Chondrocyte (in vitro differentiated cells): ENCODE data around the gene DYNLL2. TPM values are rescaled to one million over a fixed set of nuclear protein-coding genes. Genes with fewer than 3 reads are reported as not detected.
A peak's percentile ranks its signal among the peaks of the same experiment; 100 is the strongest.
"Not testable (repeated sequence)": the region's sequence is repeated elsewhere in the genome, so short reads cannot be mapped to it uniquely, and the experiment has no call there.

Experiments used
- DNase-seq: peaks from one replicate; pipeline ENCODE4 v3.0.0; 2021; ENCODE audit warnings: mixed read lengths, low spot score
- H3K27ac Mint-ChIP-seq: one replicate; pipeline ENCODE4 v1.8.0; 2021; ENCODE audit warnings: mild to moderate bottlenecking, moderate library complexity, mixed read lengths; ENCODE audit not compliant: unreplicated experiment
- H3K27me3 Mint-ChIP-seq: 2 replicates; pipeline ENCODE4 v1.8.0; 2021; ENCODE audit warnings: low read depth, mixed read lengths
- H3K36me3 Mint-ChIP-seq: 2 replicates; pipeline ENCODE4 v1.8.0; 2021; ENCODE audit warnings: low read depth, mixed read lengths
- H3K4me1 Mint-ChIP-seq: 2 replicates; pipeline ENCODE4 v1.8.0; 2021; ENCODE audit warnings: low read depth, mild to moderate bottlenecking, mixed read lengths
- H3K4me3 Mint-ChIP-seq: one replicate; pipeline ENCODE4 v1.8.0; 2021; ENCODE audit warnings: mild to moderate bottlenecking, moderate library complexity, mixed read lengths; ENCODE audit not compliant: unreplicated experiment
- H3K9me3 Mint-ChIP-seq: 2 replicates; pipeline ENCODE4 v1.8.0; 2021; ENCODE audit warnings: low read depth, mixed read lengths
- CTCF ChIP-seq: fragments of 200-600 bp; sonication (generic); IDR thresholded peaks from 2 replicates; pipeline ENCODE4 v1.5.0; 2021; ENCODE audit warnings: antibody characterized with exemption, mild to moderate bottlenecking, moderate library complexity
- total RNA-seq: library from RNA; stranded (reverse); gene quantifications from 3 replicates; pipeline ENCODE4 v1.2.1, GENCODE V29; 2021

Gene DYNLL2
- total RNA-seq, 1 donor from 2014 or later = 15.7 TPM

- Mint-ChIP-seq H3K27me3 (peaks cover 60% of the 10 kb centered on the region), H3K4me1 (no peaks in the 10 kb centered on the region)
- peak; percentile 50 for TF ChIP-seq CTCF
Observed at GRCh38 chr17:58136669-58137279, 53.6 kb downstream of the DYNLL2 start.

GRCh38 chr17:58141505-58141904, 58.3 kb downstream of the DYNLL2 start:
- TF ChIP-seq CTCF = no peak
- peaks cover 4% of the 10 kb centered on the region for H3K36me3 Mint-ChIP-seq
- no peak for DNase-seq
- H3K4me1 Mint-ChIP-seq = no peaks in the 10 kb centered on the region
- H3K27me3 Mint-ChIP-seq = peaks cover 41% of the 10 kb centered on the region
- peaks cover 22% of the 10 kb centered on the region for H3K9me3 Mint-ChIP-seq
- no peak overlapping the region for H3K27ac Mint-ChIP-seq
- no peak overlapping the region for H3K4me3 Mint-ChIP-seq

More at GRCh38 chr17:58136669-58137279, 53.6 kb downstream of the DYNLL2 start:
- H3K27ac Mint-ChIP-seq = no peak overlapping the region
- no peak overlapping the region for H3K4me3 Mint-ChIP-seq
- H3K36me3 Mint-ChIP-seq = peaks cover 2% of the 10 kb centered on the region
- H3K9me3 Mint-ChIP-seq = peaks cover 7% of the 10 kb centered on the region
- DNase-seq = no peak

DNA sequence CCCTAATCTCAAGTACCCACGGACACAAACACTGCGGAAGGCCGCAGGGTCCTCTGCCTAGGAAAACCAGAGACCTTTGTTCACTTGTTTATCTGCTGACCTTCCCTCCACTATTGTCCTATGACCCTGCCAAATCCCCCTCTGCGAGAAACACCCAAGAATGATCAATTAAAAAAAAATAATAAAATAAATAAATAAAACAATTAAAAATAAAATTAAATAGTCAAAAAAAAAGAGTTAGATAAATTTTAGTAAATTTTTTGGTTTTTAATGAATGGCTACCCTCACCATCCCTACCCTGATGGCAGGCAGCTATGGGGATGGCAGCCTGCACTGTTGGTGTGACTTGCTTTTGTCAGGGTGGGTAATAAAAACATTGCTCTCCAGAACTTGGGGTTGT, 60.1 kb downstream of the DYNLL2 start:
- not testable (repeated sequence) for H3K27ac Mint-ChIP-seq, DNase-seq, H3K4me3 Mint-ChIP-seq, H3K36me3 Mint-ChIP-seq, H3K4me1 Mint-ChIP-seq
- Mint-ChIP-seq H3K27me3 (peaks cover 38% of the 10 kb centered on the region), H3K9me3 (peaks cover 24% of the 10 kb centered on the region)

GRCh38 chr17:58144801-58145200, 61.6 kb downstream of the DYNLL2 start:
- H3K27ac Mint-ChIP-seq = no peak overlapping the region
- TF ChIP-seq CTCF = no peak

More at GRCh38 chr17:58144801-58145200, 61.6 kb downstream of the DYNLL2 start:
- Mint-ChIP-seq H3K9me3 (peaks cover 24% of the 10 kb centered on the region), H3K36me3 (peaks cover 4% of the 10 kb centered on the region), H3K4me3 (no peak overlapping the region), H3K27me3 (peaks cover 41% of the 10 kb centered on the region), H3K4me1 (no peaks in the 10 kb centered on the region)
- no peak for DNase-seq

Other genes starting within 250 kb of the DYNLL2 start
- gene MRPS23, start 233.4 kb upstream of the DYNLL2 start, total RNA-seq = 30.3 to 33.3 TPM (median 33.1 TPM) in 3 replicates
- gene CUEDC1, start 128.0 kb upstream of the DYNLL2 start, total RNA-seq = 32.9 to 47.7 TPM (median 41.9 TPM) in 3 replicates
- gene VEZF1, start 95.2 kb upstream of the DYNLL2 start, total RNA-seq = 26.6 to 43.6 TPM (median 39.6 TPM) in 3 replicates
- gene SRSF1, start 76.2 kb upstream of the DYNLL2 start, total RNA-seq = 115 to 161 TPM (median 119 TPM) in 3 replicates
- not detected in 3 replicates for gene OR4D1, start 65.0 kb downstream of the DYNLL2 start, total RNA-seq
- gene OR4D2, start 83.6 kb downstream of the DYNLL2 start, total RNA-seq = not detected in 3 replicates
- gene EPX, start 109.3 kb downstream of the DYNLL2 start, total RNA-seq = not detected in 3 replicates
- gene MKS1, start 135.8 kb downstream of the DYNLL2 start, total RNA-seq = 11.5 to 16.9 TPM (median 16.2 TPM) in 3 replicates
- gene LPO, start 155.2 kb downstream of the DYNLL2 start, total RNA-seq = not detected in 3 replicates
- not detected in 3 replicates for gene MPO, start 197.5 kb downstream of the DYNLL2 start, total RNA-seq
- gene TSPOAP1, start 245.4 kb downstream of the DYNLL2 start, total RNA-seq = 1.3 to 2.0 TPM in 2 of 3 replicates, not detected in the other